ENCODE data around the gene GCG. TPM values are rescaled to one million over a fixed set of nuclear protein-coding genes. Genes with fewer than 3 reads are reported as not detected.

Gene GCG
- total and polyA plus RNA-seq, 2 of the 8 experiments (the other 6 are each of a cell fraction or from before 2014, with no cell fraction given), result not detected

DNA sequence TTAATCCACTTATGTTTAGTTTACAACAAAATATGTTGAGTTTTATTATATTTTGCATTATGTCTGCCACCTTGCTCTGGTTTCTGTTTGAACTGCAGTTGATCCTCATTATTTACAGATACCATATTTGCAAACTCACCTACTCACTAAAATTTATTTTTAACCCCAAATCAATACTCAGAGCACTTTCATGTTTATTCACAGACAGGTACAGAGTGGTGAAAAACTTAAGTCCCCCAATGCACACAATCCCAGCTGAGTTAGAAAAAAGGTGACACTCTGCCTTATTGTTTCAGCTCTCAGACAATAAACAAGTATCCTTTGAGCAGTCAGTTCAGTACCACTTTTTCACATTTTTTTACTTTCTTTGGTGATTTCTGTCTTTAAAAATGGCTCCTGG is 13.7 kb downstream of the GCG start (continued):
- TF ChIP-seq SRF (IDR thresholded peaks at IDR 0.05; ENCODE audit: low read depth, low read length) (no peak), ASH2L (IDR thresholded peaks at IDR 0.05; ENCODE audit: low read length) (no peak), JUND (IDR thresholded peaks at IDR 0.05; ENCODE audit: low read length) (no peak)
- TF ChIP-seq, protein P1, sequence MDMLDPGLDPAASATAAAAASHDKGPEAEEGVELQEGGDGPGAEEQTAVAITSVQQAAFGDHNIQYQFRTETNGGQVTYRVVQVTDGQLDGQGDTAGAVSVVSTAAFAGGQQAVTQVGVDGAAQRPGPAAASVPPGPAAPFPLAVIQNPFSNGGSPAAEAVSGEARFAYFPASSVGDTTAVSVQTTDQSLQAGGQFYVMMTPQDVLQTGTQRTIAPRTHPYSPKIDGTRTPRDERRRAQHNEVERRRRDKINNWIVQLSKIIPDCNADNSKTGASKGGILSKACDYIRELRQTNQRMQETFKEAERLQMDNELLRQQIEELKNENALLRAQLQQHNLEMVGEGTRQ (IDR thresholded peaks at IDR 0.05; ENCODE audit: low read length), result no peak

All from H1 (cell line).